T follicular helper cell (primary cell): Measurements from ENCODE around the gene SCUBE3.

Experiments used
- DNase-seq: peaks from one replicate; pipeline ENCODE4 v3.0.0-alpha.2; 2020; ENCODE audit warnings: low read depth

Gene SCUBE3

DNA sequence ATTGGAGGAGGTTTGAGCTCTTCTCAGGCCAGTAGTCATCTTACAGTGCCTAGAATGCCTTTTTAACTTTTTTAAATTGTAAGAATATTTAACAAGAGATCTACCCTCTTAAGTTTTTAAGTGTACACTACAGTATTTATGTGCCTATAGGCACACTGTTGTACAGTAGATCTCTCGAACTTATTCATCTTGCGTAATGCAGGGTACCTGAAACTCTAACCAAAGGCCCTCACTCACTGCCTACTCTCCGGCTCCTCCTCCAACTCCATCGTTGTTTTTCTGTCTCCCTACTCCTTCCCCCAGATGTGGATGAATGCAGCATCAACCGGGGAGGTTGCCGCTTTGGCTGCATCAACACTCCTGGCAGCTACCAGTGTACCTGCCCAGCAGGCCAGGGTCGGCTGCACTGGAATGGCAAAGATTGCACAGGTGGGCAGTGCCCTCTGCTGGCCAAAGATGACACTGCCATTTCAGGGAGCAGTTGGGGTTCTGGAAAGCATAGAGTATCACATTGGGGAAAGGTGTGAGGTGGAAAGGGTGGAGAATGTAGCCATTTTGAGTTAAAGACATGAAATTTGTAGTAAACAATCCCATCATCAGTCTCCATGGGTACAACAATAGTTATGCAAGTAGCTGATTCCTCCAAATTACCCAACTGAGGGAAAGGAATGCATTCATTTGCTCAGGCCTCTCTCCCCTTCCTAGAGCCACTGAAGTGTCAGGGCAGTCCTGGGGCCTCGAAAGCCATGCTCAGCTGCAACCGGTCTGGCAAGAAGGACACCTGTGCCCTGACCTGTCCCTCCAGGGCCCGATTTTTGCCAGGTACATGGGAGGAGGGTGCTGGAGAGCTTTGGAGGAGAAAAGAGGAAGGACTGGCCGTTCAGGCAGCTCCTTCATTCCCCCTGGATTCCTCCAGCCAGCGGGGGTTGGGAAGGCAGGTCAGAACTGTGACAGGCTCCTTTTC, 27.4 kb downstream of the SCUBE3 start:
- peak; percentile 52 for DNase-seq

DNA sequence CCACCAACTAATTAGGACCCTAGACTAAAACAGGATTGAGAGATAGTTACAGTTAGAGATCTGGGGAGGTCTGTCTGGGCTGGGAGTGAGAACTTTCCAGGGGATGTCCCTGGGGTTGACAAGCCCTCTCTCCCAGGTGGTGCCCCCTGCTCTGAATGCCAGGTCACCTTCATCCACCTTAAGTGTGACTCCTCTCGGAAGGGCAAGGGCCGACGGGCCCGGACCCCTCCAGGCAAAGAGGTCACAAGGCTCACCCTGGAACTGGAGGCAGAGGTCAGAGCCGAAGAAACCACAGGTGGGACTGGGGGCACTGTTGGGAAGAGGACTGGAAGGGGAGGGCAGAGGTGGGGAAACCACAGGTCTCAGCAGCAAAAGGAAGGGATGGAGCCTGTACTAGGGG, 28.7 kb downstream of the SCUBE3 start:
- no peak for DNase-seq

DNA sequence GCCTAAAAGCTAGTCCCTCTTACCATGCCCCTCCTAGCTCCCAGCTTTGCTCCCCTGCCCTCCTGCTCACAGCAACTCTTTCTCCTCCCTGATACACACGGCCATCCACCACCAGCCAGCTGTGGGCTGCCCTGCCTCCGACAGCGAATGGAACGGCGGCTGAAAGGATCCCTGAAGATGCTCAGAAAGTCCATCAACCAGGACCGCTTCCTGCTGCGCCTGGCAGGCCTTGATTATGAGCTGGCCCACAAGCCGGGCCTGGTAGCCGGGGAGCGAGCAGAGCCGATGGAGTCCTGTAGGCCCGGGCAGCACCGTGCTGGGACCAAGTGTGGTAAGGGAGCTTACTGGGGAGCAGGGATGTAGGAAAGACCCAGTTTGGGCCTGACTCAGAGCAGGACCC, 29.1 kb downstream of the SCUBE3 start:
- no peak for DNase-seq

DNA sequence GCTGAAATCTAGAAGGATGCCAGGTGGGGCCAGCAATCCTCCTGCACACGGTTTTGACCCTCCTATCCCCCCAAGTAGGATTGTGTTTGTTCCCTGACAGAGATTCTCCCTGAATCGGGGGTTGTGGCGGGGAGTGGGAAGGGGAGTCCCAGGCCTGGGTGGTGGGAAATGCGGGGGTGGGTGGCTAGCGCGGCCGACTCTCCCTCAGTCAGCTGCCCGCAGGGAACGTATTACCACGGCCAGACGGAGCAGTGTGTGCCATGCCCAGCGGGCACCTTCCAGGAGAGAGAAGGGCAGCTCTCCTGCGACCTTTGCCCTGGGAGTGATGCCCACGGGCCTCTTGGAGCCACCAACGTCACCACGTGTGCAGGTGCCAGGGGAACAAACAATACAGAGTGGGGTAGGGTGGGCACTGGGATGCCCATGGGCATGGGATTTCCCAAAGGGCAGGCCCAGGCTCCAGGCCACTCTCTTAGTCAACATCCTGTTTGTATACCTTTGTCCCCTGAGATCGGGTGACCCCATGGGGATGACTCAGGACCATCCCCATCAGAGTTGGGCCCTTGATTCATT, 29.7 kb downstream of the SCUBE3 start:
- DNase-seq = no peak

DNA sequence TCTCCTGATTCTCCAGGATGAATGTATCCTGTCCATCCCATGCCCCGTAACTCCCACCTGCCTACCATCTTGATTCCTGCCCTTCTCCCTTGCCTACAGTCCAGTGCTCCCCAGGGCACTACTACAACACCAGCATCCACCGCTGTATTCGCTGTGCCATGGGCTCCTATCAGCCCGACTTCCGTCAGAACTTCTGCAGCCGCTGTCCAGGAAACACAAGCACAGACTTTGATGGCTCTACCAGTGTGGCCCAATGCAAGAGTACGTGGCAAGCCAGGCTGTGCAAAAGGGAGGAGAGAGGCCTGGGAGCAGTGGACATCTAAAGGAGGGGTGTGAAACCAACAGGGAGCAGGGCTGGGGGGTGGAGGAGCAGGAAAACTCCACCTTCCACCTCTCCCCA, 30.8 kb downstream of the SCUBE3 start:
- DNase-seq = no peak

DNA sequence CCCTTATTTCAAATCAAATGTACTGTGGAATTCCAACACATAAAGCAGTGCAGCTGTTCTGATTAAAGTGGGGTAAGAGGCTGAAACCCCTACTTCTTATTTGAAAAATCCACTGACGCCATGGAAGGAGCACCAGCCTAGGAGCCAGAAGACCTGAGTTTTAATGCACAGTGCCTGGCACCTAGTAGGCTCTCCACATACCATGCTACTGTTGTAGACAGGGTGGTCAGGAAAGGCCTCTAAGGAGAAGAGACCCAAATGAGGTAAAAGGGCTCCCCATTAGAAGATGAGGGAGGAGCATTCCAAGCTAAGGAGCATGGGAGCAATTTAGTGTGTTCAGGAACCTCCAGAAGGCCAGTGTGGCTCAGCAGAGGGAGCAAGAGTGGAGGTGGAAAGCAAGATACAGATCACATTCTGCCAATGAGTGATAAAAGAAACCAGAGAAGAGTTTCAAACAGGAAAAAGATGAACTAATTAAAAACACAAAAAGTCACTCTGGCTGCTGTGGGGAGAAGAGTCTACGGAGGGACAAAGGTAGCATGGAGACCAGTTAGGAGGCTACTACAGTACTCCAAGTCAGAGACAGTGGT, 34.0 kb downstream of the SCUBE3 start:
- no peak for DNase-seq

DNA sequence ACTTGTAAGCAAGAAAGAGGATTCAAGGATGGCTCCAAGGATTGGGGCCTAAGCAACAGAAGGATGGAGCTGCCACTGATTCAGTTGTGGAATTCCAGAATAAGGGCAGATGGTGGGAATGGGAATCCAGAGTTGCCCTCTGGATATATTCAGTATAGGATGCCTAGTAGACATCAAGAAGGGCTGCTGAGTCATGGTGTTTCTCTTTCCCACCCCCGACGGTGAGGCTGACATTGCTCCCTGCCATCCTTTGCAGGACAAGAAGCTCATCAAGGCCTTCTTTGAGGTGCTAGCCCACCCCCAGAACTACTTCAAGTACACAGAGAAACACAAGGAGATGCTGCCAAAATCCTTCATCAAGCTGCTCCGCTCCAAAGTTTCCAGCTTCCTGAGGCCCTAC, 34.5 kb downstream of the SCUBE3 start:
- no peak for DNase-seq

DNA sequence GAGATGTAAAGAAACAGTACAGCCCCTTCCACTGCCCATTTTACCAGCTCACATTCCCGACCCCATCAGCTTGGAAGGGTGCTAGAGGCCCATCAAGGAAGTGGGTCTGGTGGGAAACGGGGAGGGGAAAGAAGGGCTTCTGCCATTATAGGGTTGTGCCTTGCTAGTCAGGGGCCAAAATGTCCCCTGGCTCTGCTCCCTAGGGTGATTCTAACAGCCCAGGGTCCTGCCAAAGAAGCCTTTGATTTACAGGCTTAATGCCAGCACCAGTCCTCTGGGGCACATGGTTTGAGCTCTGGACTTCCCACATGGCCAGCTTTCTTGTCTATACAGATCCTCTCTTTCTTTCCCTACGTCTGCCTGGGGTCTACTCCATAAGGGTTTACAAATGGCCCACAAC, 35.2 kb downstream of the SCUBE3 start:
- no peak for DNase-seq

DNA sequence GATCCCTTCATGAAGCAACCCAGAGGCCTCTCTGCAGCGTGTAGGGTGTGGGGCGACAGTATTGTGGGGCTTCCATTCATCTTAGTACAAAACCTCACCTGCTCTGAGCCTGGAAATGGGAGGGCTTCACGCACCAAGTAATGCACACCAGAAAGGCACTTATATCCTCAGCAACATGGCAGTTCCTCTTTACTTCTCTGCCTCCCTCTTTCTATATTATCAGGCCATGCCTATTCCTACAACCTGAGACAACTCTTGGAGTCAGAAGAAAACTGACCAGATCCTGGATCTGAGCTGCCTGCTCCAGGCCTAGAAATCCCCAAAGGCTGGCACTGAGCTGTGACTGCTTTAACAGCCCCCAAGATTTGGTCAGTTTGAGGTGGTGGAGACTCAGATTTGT, 38.2 kb downstream of the SCUBE3 start:
- DNase-seq = no peak

DNA sequence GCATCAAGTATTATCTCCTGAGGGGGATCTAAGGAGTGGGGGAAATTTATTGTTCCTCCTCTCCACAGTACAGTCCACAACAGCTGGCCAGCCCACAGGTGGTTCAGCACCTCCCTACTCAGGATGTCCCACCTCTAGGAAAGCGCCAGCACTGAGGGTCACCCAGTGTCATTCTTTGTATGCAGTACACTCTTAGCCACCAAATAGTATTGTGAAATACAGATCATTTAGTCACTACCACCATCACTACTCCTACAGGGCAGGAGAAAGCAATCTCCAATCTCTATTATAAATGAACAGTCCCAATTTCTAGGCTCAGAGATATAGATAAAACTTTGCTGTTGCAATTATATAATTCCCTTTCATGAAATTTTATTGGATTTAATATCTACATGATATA, 39.5 kb downstream of the SCUBE3 start:
- DNase-seq = no peak

DNA sequence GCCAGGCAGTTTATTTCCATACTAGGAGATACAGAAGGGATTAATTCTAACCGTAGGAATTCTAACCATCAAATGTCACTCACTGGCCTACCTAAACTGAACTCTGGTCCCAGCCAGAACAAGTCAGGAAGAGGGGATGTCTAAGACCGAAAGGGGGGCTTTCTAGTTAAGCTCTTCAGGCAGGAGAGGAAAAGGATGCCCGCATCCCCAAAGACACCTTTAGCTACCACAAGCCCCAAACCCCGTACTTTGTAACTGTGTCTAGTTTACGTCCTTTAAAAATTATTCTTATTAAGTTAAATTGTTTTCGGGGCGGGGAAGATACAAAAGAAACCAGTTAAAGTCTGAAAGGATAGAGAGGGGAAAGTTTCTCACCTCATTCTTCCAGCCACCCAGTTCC, 44.6 kb downstream of the SCUBE3 start:
- no peak for DNase-seq

DNA sequence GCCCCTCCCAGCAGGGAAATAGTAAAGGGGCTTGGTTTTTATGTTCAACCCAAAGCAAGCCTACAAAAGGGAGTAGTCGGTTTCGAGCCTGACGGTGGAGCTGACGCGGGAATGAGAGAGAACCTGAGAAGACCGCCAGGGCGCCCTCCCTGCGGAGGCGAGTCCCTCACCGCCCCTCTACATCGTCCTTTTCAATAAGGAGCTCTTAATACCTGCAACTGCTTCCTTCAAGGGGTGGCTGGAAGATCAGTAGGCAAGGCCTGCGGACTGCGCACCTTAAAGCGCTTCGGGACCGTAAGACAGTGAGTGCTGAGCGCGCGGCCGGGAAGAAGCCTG, 45.1 kb downstream of the SCUBE3 start:
- peak; percentile 43 for DNase-seq

DNA sequence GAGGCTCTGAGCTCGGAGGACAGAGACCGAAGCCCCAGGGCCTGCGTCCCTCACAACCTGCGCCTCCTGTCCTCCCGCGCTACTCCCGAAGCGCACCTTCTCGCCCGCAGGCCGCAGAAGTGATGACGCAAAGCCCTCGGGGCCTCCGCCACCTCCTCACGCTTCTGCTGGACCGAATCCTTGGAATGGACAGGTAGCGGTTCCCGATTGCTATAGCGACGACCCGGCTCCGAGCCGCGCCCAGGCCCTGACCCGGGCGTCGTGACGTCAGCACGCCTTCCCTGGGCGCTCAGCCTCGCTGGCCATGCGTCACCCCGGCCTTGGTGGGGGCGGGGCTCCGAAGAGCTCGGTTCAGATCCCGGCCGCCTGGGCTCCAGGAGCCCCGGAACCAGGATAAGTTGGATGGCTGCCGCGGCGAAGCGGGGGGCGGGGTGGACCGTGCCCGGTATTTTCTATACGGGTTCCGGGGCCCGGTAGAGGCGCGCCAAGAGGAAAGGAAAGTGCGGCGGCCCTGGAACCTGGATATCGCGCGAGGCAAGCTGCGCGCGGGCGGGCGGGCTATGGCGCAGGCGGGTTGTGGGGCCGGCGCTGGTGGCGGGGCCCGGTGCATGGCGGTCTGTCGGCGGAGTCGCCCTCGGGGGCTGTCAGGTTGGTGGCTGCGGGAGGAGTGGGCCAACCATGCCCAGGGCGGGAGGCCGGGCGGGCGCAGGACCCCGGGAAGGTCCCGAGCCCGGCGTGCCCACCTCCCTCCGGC, 45.6 kb downstream of the SCUBE3 start, which contains the start of gene ZNF76:
ZNF76 (plus strand) TSS at position 542 of the 754 bp plus-strand sequence. CDS start 21,417 bp downstream, outside the sequence.
- DNase-seq = peak; percentile 90

DNA sequence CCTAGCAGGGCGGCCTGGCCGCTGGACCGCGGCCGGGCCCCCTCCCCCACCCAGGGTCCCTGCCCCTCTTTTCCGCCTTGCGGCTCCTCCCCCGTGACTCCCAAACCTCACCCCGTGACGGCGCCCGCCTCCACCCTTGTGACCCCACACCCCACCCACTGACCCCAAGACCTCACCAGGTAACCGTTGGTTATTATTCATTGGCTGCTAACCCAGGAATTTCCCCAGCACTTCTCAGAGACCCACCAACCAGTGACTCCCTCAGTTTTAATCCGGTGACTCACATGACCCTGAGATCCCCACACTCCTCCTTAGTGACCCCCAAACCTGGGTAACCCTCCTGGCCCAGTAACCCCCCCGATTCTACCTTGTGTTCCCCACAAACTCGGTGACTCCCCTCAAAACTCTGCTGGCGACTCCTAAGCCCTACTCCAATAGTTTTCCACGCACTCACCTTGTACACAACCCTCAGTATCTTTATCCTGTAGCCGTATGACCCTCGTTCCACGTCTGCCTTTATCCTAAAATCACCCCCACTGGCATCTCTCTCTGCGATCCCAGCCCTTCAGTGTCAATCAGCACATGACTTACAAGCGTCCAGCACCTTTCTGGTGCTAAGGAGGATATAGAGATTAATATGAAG, 46.3 kb downstream of the SCUBE3 start:
- peak; percentile 72 for DNase-seq

DNA sequence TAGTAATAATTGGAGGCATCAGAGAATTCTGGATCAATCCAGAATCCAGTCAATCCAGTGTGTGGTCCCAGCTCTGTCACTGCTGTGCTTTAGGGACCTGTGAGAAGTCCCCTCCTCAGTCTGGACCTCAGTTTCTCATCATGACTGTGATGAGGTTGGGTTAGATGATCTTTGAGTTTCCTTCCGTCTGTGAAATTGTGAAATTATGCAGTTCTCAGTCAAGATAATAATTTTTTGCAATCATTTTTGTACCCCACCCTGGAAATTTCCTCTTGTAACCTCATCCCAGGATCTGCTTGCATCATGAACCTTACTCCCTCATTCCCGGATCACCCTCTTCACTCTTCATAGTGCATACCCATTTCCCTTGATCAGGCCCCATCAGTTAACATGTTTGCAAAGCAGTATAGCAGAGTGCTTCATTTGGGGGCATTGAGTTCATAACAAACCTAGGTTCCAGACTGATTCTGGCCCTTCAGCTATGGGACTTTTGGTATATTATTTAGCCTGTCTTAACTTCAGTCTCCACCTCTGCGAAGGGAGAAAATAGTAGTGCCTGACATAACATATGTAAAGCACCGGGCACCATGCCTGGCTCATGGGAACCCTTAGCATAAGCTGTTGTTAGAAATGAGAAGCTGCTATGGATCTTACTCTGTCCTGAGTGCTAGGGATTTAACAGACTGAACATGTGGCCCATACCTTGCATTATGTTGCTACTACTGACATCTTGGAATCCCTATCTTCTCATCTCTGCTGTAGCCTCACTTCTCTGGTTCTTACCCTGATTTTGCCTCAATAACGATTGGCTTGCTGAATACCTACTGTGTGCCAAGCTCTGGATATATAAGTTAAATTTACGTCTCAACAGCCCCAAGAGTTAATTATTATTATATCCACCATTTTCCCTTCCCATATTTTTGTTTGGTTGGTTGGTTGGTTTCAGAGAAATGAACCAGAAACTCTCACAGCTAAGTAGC, 47.1 kb downstream of the SCUBE3 start:
- DNase-seq = no peak

DNA sequence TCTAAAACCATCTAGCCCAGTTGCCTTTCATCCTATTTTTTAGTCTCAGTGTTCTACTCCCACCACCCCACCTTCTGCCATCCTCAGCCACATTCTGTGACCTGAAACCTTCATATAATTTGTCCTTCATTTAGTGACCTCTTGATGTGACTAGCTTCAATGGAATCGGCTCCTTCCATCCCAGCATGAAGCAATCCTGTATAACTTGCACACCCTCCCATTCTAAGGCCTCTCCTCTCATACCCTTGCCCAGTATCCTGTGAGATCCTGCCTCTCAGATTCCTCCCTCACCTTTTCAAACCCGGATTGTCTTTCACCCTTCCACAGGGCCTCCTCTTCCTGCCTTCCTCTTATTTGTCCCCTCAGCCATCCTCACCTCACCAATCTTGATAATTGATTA, 48.8 kb downstream of the SCUBE3 start:
- no peak for DNase-seq

DNA sequence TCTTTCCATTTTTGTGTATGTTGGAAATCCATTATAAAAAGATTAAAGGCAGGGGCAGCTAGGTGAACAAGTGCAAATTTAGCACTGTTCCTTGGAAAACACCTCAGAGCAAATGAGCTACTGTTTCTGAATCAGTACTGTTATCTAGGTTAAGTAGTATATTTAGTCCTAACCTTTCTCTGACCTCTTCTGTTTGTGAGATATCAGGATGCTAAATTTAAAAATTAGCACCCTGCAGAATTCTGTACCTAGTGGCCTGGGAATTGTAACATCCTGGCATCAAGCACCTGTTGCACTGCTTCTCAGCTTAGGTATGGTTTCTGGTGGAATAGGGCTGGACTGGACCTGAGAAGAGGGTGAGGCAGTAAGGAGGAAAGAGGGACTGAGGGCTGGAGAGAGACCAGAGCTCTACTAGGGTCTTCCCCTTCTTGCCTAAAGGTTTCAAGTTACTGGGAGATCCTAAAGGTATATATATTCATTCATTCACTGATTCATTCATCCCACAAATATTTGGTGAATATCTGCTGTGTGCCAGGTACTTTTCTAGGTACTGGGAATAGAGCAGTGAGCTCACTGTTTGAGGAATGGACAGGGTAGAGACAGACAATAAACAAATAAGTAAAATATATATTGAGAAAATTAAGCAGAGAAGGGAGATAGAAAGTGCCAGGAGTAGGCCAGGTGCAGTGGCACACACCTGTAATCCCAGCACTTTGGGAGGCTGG, 51.0 kb downstream of the SCUBE3 start:
- DNase-seq = no peak

DNA sequence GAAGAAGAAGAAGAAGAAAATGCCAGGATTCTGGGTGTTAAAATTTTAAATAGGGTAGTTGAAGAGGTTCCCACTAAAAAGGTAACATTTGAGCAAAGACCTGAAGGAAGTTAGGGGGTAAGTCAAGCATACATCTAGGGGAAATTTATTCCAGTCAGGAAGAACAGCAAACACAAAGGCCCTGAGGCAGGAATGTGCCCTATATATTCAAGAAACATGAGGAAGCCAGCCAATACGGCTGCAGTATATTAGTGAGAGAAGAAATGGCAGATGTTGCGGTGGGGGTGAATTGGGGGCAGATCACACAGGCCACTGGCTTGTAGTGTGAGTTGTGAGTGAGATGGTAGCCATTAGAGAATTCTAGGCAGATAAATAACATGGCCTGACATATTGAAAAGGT, 51.8 kb downstream of the SCUBE3 start:
- no peak for DNase-seq

DNA sequence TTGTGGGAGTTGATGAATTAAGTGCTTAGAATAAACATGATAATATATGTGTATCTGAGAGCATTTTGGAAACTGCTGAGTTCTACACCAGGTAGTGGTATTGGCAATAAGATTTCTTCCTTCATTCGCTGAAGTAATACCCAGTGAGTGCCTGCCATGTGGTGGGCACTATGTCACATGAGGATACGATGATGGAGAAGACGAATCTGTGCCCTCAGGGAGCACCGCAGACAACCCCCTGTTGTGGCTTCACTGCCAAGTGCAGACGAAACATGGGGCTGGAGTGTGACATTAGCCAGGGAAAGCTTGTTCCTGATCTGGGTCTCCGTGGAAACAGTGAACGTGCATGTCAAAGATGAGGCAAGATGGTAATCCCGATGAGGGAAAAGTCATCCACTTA, 53.7 kb downstream of the SCUBE3 start:
- no peak for DNase-seq

DNA sequence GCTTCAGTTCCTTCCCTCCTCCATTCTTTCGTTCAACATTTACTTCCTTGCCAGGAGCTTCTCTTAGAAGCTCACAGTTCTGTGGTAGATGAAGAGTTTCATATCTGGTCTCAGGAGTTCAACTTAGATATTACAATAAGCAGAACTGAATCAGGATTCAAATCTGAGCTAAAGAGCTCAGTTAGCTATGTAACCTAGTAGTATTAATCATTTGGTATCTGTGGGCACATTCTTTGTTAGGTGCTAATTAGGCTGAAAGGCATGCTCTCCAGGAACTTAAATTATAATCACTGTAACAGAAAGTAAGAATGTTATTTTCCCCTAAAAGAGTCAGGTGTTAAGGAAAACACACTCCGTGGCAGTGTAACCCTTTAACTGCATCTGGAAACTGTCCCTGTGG, 54.1 kb downstream of the SCUBE3 start:
- DNase-seq = no peak
